SIG-M5 treated with dmso at 0.1 percent for 504 hours (cell line): ENCODE results near the gene INPP5A.

Source experiments
- DNase-seq: peaks from one replicate; lab custom pipeline; 2025; ENCODE audit not compliant: unreplicated experiment; lab: John Stamatoyannopoulos, UW

Gene INPP5A

DNA sequence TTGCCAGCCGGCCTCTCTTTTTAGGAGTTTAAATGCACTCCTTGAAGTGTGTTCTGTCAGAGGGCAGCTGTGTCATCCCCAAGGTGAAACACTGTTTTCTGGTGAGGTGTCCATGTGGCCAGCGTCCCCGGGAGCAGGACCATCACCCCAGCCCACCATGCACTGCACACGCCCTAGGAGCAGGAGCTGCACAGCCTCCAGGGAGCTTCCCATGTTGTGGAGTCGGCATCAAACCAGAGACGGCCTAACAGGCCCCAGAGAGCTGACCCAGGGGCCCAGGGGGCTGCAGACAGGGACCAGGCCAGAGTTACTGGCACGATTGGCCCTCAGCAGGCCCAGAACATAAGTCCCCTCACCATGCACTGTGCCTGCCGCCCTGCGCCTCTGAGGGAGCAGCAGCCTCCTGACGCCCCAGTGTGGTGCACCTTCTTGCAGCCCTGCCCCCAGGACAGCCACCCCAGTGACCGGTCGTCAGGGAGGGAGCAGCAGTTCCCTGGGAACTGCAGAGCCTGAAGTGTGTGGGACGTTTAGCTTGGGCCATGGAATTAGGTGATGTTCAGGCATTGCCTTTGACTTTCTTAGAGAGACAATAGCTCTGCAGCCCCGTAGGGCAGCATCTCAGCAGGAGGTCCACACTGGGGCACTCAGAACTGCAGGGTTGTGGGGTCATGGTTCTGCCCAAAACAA is 150.4 kb downstream of the INPP5A start:
- DNase-seq: no peak

DNA sequence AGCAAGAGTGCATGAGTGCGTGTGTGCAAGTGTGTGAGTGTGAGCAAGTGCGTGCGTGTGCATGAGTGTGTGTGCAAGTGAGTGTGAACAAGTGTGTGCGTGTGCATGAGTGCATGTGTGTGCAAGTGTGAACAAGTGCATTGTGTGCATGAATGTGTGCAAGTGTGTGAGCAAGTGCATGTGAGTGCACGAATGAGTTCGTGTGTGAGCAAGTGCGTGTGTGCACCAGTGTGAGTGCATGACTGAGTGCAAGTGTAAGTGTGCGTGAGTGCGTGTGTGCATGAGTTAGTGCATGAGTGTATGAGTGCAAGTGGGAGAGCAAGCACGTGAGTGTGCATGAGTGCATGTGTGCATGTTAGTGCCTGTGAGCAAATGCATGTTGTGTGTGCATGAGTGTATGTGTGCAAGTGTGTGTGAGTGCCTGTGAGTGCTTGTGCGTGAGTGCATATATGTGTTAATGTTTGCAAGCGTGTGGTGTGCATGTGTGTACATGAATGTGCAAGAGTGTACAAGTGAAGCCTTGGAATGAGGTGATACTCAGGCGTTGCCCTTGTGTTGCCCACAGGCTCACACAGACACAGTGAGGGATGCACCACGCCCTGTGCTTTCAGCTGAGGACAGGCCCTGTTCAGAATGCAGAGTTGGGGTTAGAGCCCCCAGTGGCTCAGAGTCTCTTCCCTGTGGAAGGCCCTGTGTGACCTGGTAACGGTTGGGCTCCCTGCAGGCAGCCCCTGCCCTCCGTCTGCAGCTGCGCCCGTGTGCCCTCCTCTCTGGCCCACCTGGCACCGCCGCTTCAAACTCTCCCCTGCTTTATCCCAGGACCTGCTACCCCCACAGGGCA is 151.2 kb downstream of the INPP5A start:
- DNase-seq: no peak

- DNase-seq: no peak
These were observed 152.3 kb downstream of the INPP5A start for GRCh38 chr10:132689721-132690360.

DNA sequence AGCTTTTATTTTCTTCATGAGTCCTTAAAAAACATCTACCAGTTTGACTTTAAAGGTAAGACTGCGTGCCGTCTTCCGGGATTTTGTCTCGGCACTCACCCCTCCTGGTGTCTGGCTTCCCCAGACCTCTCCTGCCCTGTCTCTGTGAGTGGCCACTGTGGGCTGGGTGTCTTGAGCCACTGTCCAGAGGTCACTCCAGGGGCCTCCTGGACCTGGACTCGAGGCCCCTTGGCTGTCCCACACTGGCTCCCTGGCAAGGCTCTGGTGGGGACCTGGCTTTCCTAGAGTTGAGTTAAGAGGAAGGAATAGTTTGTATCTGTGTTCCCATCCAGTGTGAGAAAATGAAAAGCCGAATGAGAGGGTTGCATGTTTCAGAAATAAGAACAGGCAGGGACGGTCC is 152.8 kb downstream of the INPP5A start:
- DNase-seq: no peak

- DNase-seq: no peak
These were observed 153.4 kb downstream of the INPP5A start for GRCh38 chr10:132690821-132691610.

DNA sequence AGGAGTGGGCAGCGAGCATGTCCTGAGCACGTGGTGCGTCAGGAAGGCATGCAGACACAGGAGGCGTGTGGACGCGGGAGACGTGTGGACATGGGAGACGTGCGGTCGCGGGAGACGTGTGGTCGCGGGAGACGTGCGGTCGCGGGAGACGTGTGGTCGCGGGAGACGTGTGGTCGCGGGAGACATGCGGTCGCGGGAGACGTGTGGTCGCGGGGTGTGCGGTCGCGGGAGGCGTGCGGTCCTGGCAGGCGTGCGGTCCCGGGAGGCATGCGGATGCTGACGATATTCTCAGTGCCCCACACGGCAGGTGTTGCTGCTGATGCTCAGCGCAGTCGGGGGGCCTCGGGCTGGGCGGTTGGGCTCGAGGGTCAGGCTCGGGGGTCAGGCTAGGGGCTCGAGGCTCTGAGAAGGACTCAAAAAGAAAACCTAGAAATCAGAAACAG is 154.1 kb downstream of the INPP5A start:
- DNase-seq: no peak

DNA sequence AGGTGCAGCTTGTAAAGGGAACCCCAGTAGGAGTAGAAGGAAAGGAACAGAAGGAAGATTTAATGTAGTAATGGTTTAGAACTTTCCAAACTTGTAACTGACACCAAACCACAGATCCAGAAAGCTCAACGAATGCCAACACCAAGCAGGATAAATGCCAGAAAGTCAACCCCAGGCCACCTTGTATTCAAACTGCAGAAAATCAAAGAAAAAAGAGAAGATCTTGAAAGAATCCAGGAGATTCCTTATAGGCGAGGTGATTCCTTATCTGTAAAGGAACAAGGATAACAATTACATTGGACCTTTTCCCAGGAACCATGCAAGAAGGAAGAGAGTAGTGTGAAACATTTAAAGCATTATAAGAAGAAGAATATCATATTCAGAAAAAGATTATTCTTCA is 154.7 kb downstream of the INPP5A start:
- no peak for DNase-seq

- no peak for DNase-seq
These were observed 156.1 kb downstream of the INPP5A start for GRCh38 chr10:132693676-132694075.

GRCh38 chr10:132696204-132696603 is 158.6 kb downstream of the INPP5A start:
- no peak for DNase-seq

- DNase-seq: no peak
These were observed 159.4 kb downstream of the INPP5A start for GRCh38 chr10:132696728-132697577.

DNA sequence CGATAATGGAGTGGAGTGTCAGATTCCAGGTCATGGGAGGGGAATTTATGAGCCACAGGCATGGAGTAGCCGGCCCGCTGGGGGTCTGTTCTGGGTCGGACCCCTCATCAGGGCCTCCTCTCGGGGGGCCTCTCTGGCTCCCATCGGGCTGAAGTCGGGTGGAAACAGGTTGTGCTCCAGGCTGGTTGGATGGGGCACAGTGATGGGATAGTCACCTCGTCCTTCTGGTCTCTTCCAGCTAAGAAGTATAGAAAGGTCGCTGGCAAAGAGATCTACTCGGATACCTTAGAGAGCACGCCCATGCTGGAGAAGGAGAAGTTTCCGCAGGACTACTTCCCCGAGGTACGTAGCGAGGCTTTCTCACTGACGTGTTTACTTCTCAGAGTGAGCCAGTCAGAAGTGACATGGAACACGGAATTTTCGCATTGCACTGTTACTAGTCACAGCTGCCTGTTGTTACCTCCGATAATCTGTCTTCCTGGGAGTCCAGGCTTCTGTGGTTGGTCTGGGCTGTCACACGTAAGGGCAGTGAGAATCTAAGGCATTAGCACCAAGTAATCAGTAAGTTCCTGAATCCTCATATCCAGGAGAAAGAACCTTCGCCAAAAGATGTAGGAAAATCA is 160.1 kb downstream of the INPP5A start:
- DNase-seq: no peak

- DNase-seq: no peak
These were observed 160.7 kb downstream of the INPP5A start for GRCh38 chr10:132698211-132698751.

GRCh38 chr10:132698761-132699391 is 161.3 kb downstream of the INPP5A start:
- DNase-seq: no peak

- DNase-seq: no peak
These were observed 162.0 kb downstream of the INPP5A start for GRCh38 chr10:132699411-132700155.

GRCh38 chr10:132700156-132701098 is 162.8 kb downstream of the INPP5A start:
- DNase-seq: no peak

GRCh38 chr10:132701099-132701845 is 163.7 kb downstream of the INPP5A start:
- no peak for DNase-seq

- DNase-seq: no peak
These were observed 164.2 kb downstream of the INPP5A start for GRCh38 chr10:132701846-132702190.
